ENCODE results near the gene OR11H6. TPM values are rescaled to one million over a fixed set of nuclear protein-coding genes. Genes with fewer than 3 reads are reported as not detected.
"Not testable (repeated sequence)": the region's sequence is repeated elsewhere in the genome, so short reads cannot be mapped to it uniquely, and the experiment has no call there.

The OR11H6 gene
- total RNA-seq: not detected
- not detected for polyA plus RNA-seq (ENCODE audit: insufficient read length in 6 of 6)
- long read RNA-seq, donor 1: 0 reads
- long read RNA-seq, donor 2: 0 reads
- long read RNA-seq, donor 3: 0 reads
- long read RNA-seq, donor 4: 0 reads
- long read RNA-seq, donor 5: 0 reads
- long read RNA-seq, donor 6: 0 reads
- long read RNA-seq, donor 7: 0 reads
- long read RNA-seq, donor 8: 0 reads
- long read RNA-seq, donor 9: 0 reads
- long read RNA-seq, donor 10: 0 reads
- long read RNA-seq, donor 11: 0 reads
- long read RNA-seq, donor 12: 0 reads

GRCh38 chr14:20223410-20223809 lies at the start of gene OR11H6:
TSS of gene OR11H6 (plus strand) at chr14:20223710. CDS start at chr14:20223710, 0 bp downstream.
- no peaks in the 10 kb centered on the region for H3K27me3 ChIP-seq
- H3K4me1 ChIP-seq: no peaks in the 10 kb centered on the region
- H3K36me3 ChIP-seq: no peaks in the 10 kb centered on the region
- no peaks in the 10 kb centered on the region for H3K9me3 ChIP-seq
- no peak for TF ChIP-seq CTCF (IDR thresholded peaks at IDR 0.05)
- intact Hi-C loops (cut with DNase I): no loop called here
- no peak for DNase-seq
- no peak within 1 kb of the TSS for H3K4me3 ChIP-seq
- ATAC-seq: no peak
- H3K27ac ChIP-seq: no peak within 1 kb of the TSS

- H3K27ac ChIP-seq; DNase-seq; H3K4me1 ChIP-seq; H3K9me3 ChIP-seq; H3K36me3 ChIP-seq; intact Hi-C loops (cut with DNase I); H3K4me3 ChIP-seq; ATAC-seq; H3K27me3 ChIP-seq: not testable (repeated sequence)
These were observed 49.3 kb upstream of the OR11H6 start for GRCh38 chr14:20174205-20174604.

GRCh38 chr14:20176330-20176729 lies 47.2 kb upstream of the OR11H6 start:
- no peak for TF ChIP-seq CTCF (IDR thresholded peaks at IDR 0.05)
- no peak for ATAC-seq
- intact Hi-C loops (cut with DNase I): no loop called here

GRCh38 chr14:20177433-20177974 lies 46.0 kb upstream of the OR11H6 start:
- Histone ChIP-seq H3K27ac (no peak overlapping the region), H3K4me3 (no peak overlapping the region), H3K36me3 (no peaks in the 10 kb centered on the region), H3K4me1 (no peaks in the 10 kb centered on the region), H3K27me3 (no peaks in the 10 kb centered on the region), H3K9me3 (no peaks in the 10 kb centered on the region)
- intact Hi-C loops (cut with DNase I): no loop called here
- no peak for DNase-seq
- no peak for ATAC-seq
- TF ChIP-seq CTCF (IDR thresholded peaks at IDR 0.05): no peak

More at GRCh38 chr14:20176330-20176729, 47.2 kb upstream of the OR11H6 start:
- no peak overlapping the region for H3K27ac ChIP-seq
- H3K4me1 ChIP-seq: no peaks in the 10 kb centered on the region
- H3K4me3 ChIP-seq: no peak overlapping the region
- H3K9me3 ChIP-seq: no peaks in the 10 kb centered on the region
- DNase-seq: no peak
- H3K27me3 ChIP-seq: no peaks in the 10 kb centered on the region
- H3K36me3 ChIP-seq: no peaks in the 10 kb centered on the region

DNA sequence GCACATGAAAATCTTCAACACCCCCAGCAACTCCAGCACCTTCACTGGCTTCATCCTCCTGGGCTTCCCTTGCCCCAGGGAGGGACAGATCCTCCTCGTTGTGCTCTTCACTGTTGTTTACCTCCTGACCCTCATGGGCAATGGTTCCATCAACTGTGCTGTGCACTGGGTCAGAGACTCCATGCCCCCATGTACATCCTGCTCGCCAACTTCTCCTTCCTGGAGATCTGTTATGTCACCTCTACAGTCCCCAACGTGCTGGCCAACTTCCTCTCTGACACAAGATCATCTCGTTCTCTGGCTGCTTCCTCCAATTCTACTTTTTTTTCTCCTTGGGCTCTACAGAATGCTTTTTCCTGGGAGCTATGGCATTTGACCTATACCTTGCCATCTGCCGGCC lies 44.3 kb upstream of the OR11H6 start:
- no peaks in the 10 kb centered on the region for H3K27me3 ChIP-seq
- ATAC-seq: peak; percentile 63
- H3K4me3 ChIP-seq: no peak overlapping the region
- intact Hi-C loops (cut with DNase I): no loop called here
- no peak for DNase-seq
- H3K9me3 ChIP-seq: no peaks in the 10 kb centered on the region
- no peaks in the 10 kb centered on the region for H3K36me3 ChIP-seq
- TF ChIP-seq CTCF (IDR thresholded peaks at IDR 0.05): no peak
- peak overlapping the region in 1 of 2 donors; percentile 60 for H3K27ac ChIP-seq
- H3K4me1 ChIP-seq: no peaks in the 10 kb centered on the region
